GM20431 (cell line): ENCODE data around the gene RGSL1.
"Not testable (repeated sequence)": the region's sequence is repeated elsewhere in the genome, so short reads cannot be mapped to it uniquely, and the experiment has no call there.

Source experiments
- in situ Hi-C: fragments of 300-500 bp; cut with MseI, MboI; formaldehyde crosslinking; loops from one replicate; pipeline ENCODE4 v1.15.0; 2020; ENCODE audit warnings: low sequenced_read_pairs; ENCODE audit not compliant: unreplicated experiment

Gene RGSL1

GRCh38 chr1:182527680-182528079 is 77.7 kb downstream of the RGSL1 start:
- in situ Hi-C loops, result no loop called here

GRCh38 chr1:182528206-182528605 is 78.3 kb downstream of the RGSL1 start:
- in situ Hi-C loops, result not testable (repeated sequence)

GRCh38 chr1:182533896-182534295 is 84.0 kb downstream of the RGSL1 start:
- in situ Hi-C loops, result no loop called here

GRCh38 chr1:182549346-182549745 is 99.4 kb downstream of the RGSL1 start:
- in situ Hi-C loops, result no loop called here

GRCh38 chr1:182549811-182550210 is 99.9 kb downstream of the RGSL1 start:
- in situ Hi-C loops, result no loop called here

- in situ Hi-C loops, result no loop called here
Observed at GRCh38 chr1:182552527-182552926, 102.6 kb downstream of the RGSL1 start.

- in situ Hi-C loops, result no loop called here
Observed at GRCh38 chr1:182555493-182555892, 105.5 kb downstream of the RGSL1 start.

GRCh38 chr1:182556279-182556678 is 106.3 kb downstream of the RGSL1 start:
- in situ Hi-C loops, result no loop called here

GRCh38 chr1:182560392-182560984 is 110.5 kb downstream of the RGSL1 start:
- in situ Hi-C loops, result no loop called here

GRCh38 chr1:182561456-182561855 is 111.5 kb downstream of the RGSL1 start:
- in situ Hi-C loops, result no loop called here

- in situ Hi-C loops, result no loop called here
Observed at GRCh38 chr1:182563095-182563494, 113.1 kb downstream of the RGSL1 start.

GRCh38 chr1:182564406-182565004 is 114.6 kb downstream of the RGSL1 start:
- in situ Hi-C loops, result no loop called here

GRCh38 chr1:182565537-182565936 is 115.6 kb downstream of the RGSL1 start:
- in situ Hi-C loops, result no loop called here

- in situ Hi-C loops, result no loop called here
Observed at GRCh38 chr1:182567629-182568028, 117.7 kb downstream of the RGSL1 start.

- in situ Hi-C loops, result no loop called here
Observed at GRCh38 chr1:182568647-182569284, 118.8 kb downstream of the RGSL1 start.

- in situ Hi-C loops, result no loop called here
Observed at GRCh38 chr1:182569939-182570610, 120.1 kb downstream of the RGSL1 start.

- in situ Hi-C loops, result no loop called here
Observed at GRCh38 chr1:182570611-182570970, 120.6 kb downstream of the RGSL1 start.

- in situ Hi-C loops, result no loop called here
Observed at GRCh38 chr1:182574156-182574555, 124.2 kb downstream of the RGSL1 start.

- in situ Hi-C loops, result no loop called here
Observed at GRCh38 chr1:182575540-182576149, 125.7 kb downstream of the RGSL1 start.

GRCh38 chr1:182580736-182581135 is 130.8 kb downstream of the RGSL1 start:
- in situ Hi-C loops, result no loop called here

GRCh38 chr1:182584746-182585145 is 134.8 kb downstream of the RGSL1 start:
- in situ Hi-C loops, result no loop called here
